ENCODE results near the gene IRF2BP1.

The IRF2BP1 gene

GRCh38 chr19:45876411-45877197 is 9.3 kb downstream of the IRF2BP1 start:
- no peaks in the 10 kb centered on the region for H3K36me3 ChIP-seq
- peaks cover 0 to 23% (median 9%) of the 10 kb centered on the region in 4 donors for H3K4me1 ChIP-seq
- peak in 1 of 2 donors; percentile 25 for DNase-seq
- no peaks in the 10 kb centered on the region for H3K9me3 ChIP-seq
- no peak for TF ChIP-seq CTCF (IDR thresholded peaks at IDR 0.05)
- peak overlapping the region; percentile 10 to 47 for H3K4me3 ChIP-seq
- intact Hi-C loops (cut with DNase I; ENCODE audit: low total_unique reads): no loop called here
- no peaks in the 10 kb centered on the region for H3K27me3 ChIP-seq
- peak overlapping the region; percentile 41 to 58 for H3K27ac ChIP-seq

- intact Hi-C loops (cut with DNase I; ENCODE audit: low total_unique reads): no loop called here
- peaks cover 0 to 23% (median 9%) of the 10 kb centered on the region in 4 donors for H3K4me1 ChIP-seq
- no peak for DNase-seq
- H3K9me3 ChIP-seq: no peaks in the 10 kb centered on the region
- TF ChIP-seq CTCF (IDR thresholded peaks at IDR 0.05): no peak
- peak overlapping the region in 1 of 2 donors; percentile 58 for H3K27ac ChIP-seq
- H3K36me3 ChIP-seq: no peaks in the 10 kb centered on the region
- no peaks in the 10 kb centered on the region for H3K27me3 ChIP-seq
- no peak overlapping the region for H3K4me3 ChIP-seq
These were observed 9.9 kb downstream of the IRF2BP1 start for GRCh38 chr19:45876161-45876410.

GRCh38 chr19:45874620-45874966 is 11.3 kb downstream of the IRF2BP1 start:
- intact Hi-C loops (cut with DNase I; ENCODE audit: low total_unique reads): no loop called here
- Histone ChIP-seq H3K36me3 (no peaks in the 10 kb centered on the region), H3K9me3 (no peaks in the 10 kb centered on the region), H3K27me3 (no peaks in the 10 kb centered on the region), H3K4me1 (peaks cover 0 to 23% (median 9%) of the 10 kb centered on the region in 4 donors), H3K27ac (no peak overlapping the region), H3K4me3 (no peak overlapping the region)
- no peak for TF ChIP-seq CTCF (IDR thresholded peaks at IDR 0.05)
- DNase-seq: no peak

GRCh38 chr19:45873219-45873772 is 12.6 kb downstream of the IRF2BP1 start:
- Histone ChIP-seq H3K36me3 (no peaks in the 10 kb centered on the region), H3K9me3 (no peaks in the 10 kb centered on the region), H3K27me3 (no peaks in the 10 kb centered on the region), H3K27ac (no peak overlapping the region), H3K4me1 (peaks cover 0 to 18% (median 9%) of the 10 kb centered on the region in 4 donors), H3K4me3 (no peak overlapping the region)
- intact Hi-C loops (cut with DNase I; ENCODE audit: low total_unique reads): no loop called here
- no peak for DNase-seq
- no peak for TF ChIP-seq CTCF (IDR thresholded peaks at IDR 0.05)

- no peaks in the 10 kb centered on the region for H3K36me3 ChIP-seq
- H3K27ac ChIP-seq: no peak overlapping the region
- DNase-seq: no peak
- intact Hi-C loops (cut with DNase I; ENCODE audit: low total_unique reads): no loop called here
- TF ChIP-seq CTCF (IDR thresholded peaks at IDR 0.05): no peak
- no peaks in the 10 kb centered on the region for H3K9me3 ChIP-seq
- H3K27me3 ChIP-seq: no peaks in the 10 kb centered on the region
- H3K4me1 ChIP-seq: peaks cover 0 to 10% (median 9%) of the 10 kb centered on the region in 4 donors
- H3K4me3 ChIP-seq: no peak overlapping the region
These were observed 13.6 kb downstream of the IRF2BP1 start for GRCh38 chr19:45872095-45872919.
